ENCODE data around the gene C19orf85.
"Not testable (repeated sequence)": the region's sequence is repeated elsewhere in the genome, so short reads cannot be mapped to it uniquely, and the experiment has no call there.

C19orf85 gene

GRCh38 chr19:55464662-55465054 is at the start of gene C19orf85:
C19orf85 (minus strand) TSS chr19:55464751; CDS start chr19:55464554, 197 bp downstream.
- no peak for FAIRE-seq

GRCh38 chr19:55508120-55508519 is 43.6 kb upstream of the C19orf85 start:
- no peak for FAIRE-seq

- no peak for FAIRE-seq
Observed at GRCh38 chr19:55504981-55505380, 40.4 kb upstream of the C19orf85 start.

GRCh38 chr19:55504252-55504603 is 39.7 kb upstream of the C19orf85 start:
- FAIRE-seq, result no peak

- no peak for FAIRE-seq
Observed at GRCh38 chr19:55503502-55504251, 39.1 kb upstream of the C19orf85 start.

GRCh38 chr19:55503157-55503501 is 38.6 kb upstream of the C19orf85 start:
- no peak for FAIRE-seq

GRCh38 chr19:55502197-55502952 is 37.8 kb upstream of the C19orf85 start:
- FAIRE-seq, result no peak

GRCh38 chr19:55500368-55500952 is 35.9 kb upstream of the C19orf85 start:
- no peak for FAIRE-seq

- no peak for FAIRE-seq
Observed at GRCh38 chr19:55498246-55498840, 33.8 kb upstream of the C19orf85 start.

GRCh38 chr19:55497763-55498162 is 33.2 kb upstream of the C19orf85 start:
- FAIRE-seq, result no peak

GRCh38 chr19:55496820-55497219 is 32.3 kb upstream of the C19orf85 start:
- FAIRE-seq, result not testable (repeated sequence)

GRCh38 chr19:55495646-55496349 is 31.2 kb upstream of the C19orf85 start:
- FAIRE-seq, result no peak

GRCh38 chr19:55494172-55494761 is 29.7 kb upstream of the C19orf85 start:
- FAIRE-seq, result no peak

GRCh38 chr19:55493645-55494171 is 29.2 kb upstream of the C19orf85 start:
- no peak for FAIRE-seq

GRCh38 chr19:55493052-55493644 is 28.6 kb upstream of the C19orf85 start:
- FAIRE-seq, result no peak

GRCh38 chr19:55492362-55492944 is 27.9 kb upstream of the C19orf85 start:
- no peak for FAIRE-seq

GRCh38 chr19:55491546-55492360 is 27.2 kb upstream of the C19orf85 start:
- FAIRE-seq, result no peak

GRCh38 chr19:55490478-55491432 is 26.2 kb upstream of the C19orf85 start:
- FAIRE-seq, result no peak

All from endometrium (tissue), 2 donors.